GM18873 (cell line): ENCODE measurements around the gene PSMD1.
"Not testable (repeated sequence)": the region's sequence is repeated elsewhere in the genome, so short reads cannot be mapped to it uniquely, and the experiment has no call there.

Experiments
- ATAC-seq: cut with Tn5 transposase; IDR thresholded peaks from one replicate; pipeline ENCODE4 v1.9.1; 2021; ENCODE audit warnings: mild to moderate bottlenecking, moderate library complexity, moderate number of reproducible peaks; ENCODE audit not compliant: unreplicated experiment, low FRiP score

The PSMD1 gene

GRCh38 chr2:231056453-231057416 lies at the start of gene PSMD1:
PSMD1 (plus strand) TSS chr2:231056867; CDS start chr2:231057026, 159 bp downstream.
- peak; percentile 56 for ATAC-seq

- ATAC-seq, result no peak
Measured at GRCh38 chr2:231007286-231008098, 49.2 kb upstream of the PSMD1 start.

- ATAC-seq, result no peak
Measured at GRCh38 chr2:231008131-231008530, 48.5 kb upstream of the PSMD1 start.

- ATAC-seq, result no peak
Measured at GRCh38 chr2:231009236-231009919, 47.3 kb upstream of the PSMD1 start.

- no peak for ATAC-seq
Measured at GRCh38 chr2:231010201-231010730, 46.4 kb upstream of the PSMD1 start.

- no peak for ATAC-seq
Measured at GRCh38 chr2:231011526-231011925, 45.1 kb upstream of the PSMD1 start.

GRCh38 chr2:231012463-231012862 lies 44.2 kb upstream of the PSMD1 start:
- ATAC-seq, result no peak

- ATAC-seq, result no peak
Measured at GRCh38 chr2:231013820-231014219, 42.8 kb upstream of the PSMD1 start.

- no peak for ATAC-seq
Measured at GRCh38 chr2:231015478-231015877, 41.2 kb upstream of the PSMD1 start.

- ATAC-seq, result no peak
Measured at GRCh38 chr2:231015926-231016325, 40.7 kb upstream of the PSMD1 start.

GRCh38 chr2:231016566-231017230 lies 40.0 kb upstream of the PSMD1 start:
- no peak for ATAC-seq

GRCh38 chr2:231017231-231017598 lies 39.5 kb upstream of the PSMD1 start:
- ATAC-seq, result no peak

GRCh38 chr2:231018184-231018583 lies 38.5 kb upstream of the PSMD1 start:
- ATAC-seq, result no peak

GRCh38 chr2:231025059-231025458 lies 31.6 kb upstream of the PSMD1 start:
- not testable (repeated sequence) for ATAC-seq

GRCh38 chr2:231028889-231029288 lies 27.8 kb upstream of the PSMD1 start:
- ATAC-seq, result no peak

GRCh38 chr2:231029563-231029962 lies 27.1 kb upstream of the PSMD1 start:
- no peak for ATAC-seq

- no peak for ATAC-seq
Measured at GRCh38 chr2:231030725-231031124, 25.9 kb upstream of the PSMD1 start.

GRCh38 chr2:231032575-231033140 lies 24.0 kb upstream of the PSMD1 start:
- ATAC-seq, result no peak
